ENCODE results near the gene CSNK2B. TPM values are rescaled to one million over a fixed set of nuclear protein-coding genes. Genes with fewer than 3 reads are reported as not detected.

Gene CSNK2B
- total RNA-seq, 1 experiment from 2014 or later: 219 TPM

- Histone ChIP-seq H3K27me3 (ENCODE audit: control insufficient read depth, insufficient read depth, low read length) (no peaks in the 10 kb centered on the region), H3K9me3 (ENCODE audit: control insufficient read depth, insufficient read depth, low read depth, low read length) (no peaks in the 10 kb centered on the region), H3K27ac (ENCODE audit: low read length) (no peak overlapping the region), H3K36me3 (ENCODE audit: control insufficient read depth, insufficient read depth, low read length) (no peaks in the 10 kb centered on the region; the same call in 1 of the 2 replicates), H3K4me1 (ENCODE audit: control insufficient read depth, insufficient read depth, low read length) (peaks cover 4% of the 10 kb centered on the region; the same call in 1 of the 2 replicates), H3K4me3 (ENCODE audit: low read depth in 2 of 2, low read length in 2 of 2) (no peak overlapping the region)
- in situ Hi-C loops (cut with HindIII; ENCODE audit: low pct_unique_long_range_greater_than_20kb, low sequenced_read_pairs) (no loop called here), intact Hi-C loops (cut with micrococcal nuclease; ENCODE audit: unreplicated experiment) (no loop called here)
- POLR2A ChIA-PET: no interaction called here
- ATAC-seq (no peak), DNase-seq (ENCODE audit: low read depth, low spot score) (no peak)
- CTCF ChIA-PET: no interaction called here
- no peak for TF ChIP-seq SIN3A (IDR thresholded peaks at IDR 0.05; ENCODE audit: borderline replicate concordance, insufficient read depth, low read depth, low read length)
- TF ChIP-seq TCF7L2 (IDR thresholded peaks at IDR 0.05; ENCODE audit: low read depth, low read length): no peak
- TF ChIP-seq, protein P1, sequence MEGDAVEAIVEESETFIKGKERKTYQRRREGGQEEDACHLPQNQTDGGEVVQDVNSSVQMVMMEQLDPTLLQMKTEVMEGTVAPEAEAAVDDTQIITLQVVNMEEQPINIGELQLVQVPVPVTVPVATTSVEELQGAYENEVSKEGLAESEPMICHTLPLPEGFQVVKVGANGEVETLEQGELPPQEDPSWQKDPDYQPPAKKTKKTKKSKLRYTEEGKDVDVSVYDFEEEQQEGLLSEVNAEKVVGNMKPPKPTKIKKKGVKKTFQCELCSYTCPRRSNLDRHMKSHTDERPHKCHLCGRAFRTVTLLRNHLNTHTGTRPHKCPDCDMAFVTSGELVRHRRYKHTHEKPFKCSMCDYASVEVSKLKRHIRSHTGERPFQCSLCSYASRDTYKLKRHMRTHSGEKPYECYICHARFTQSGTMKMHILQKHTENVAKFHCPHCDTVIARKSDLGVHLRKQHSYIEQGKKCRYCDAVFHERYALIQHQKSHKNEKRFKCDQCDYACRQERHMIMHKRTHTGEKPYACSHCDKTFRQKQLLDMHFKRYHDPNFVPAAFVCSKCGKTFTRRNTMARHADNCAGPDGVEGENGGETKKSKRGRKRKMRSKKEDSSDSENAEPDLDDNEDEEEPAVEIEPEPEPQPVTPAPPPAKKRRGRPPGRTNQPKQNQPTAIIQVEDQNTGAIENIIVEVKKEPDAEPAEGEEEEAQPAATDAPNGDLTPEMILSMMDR (IDR thresholded peaks at IDR 0.05): no peak
- no TSS peak for BruUV-seq (replicated peaks)
Observed at GRCh38 chr6:31676904-31677303, 11.0 kb downstream of the CSNK2B start.

- POLR2A ChIA-PET: no interaction called here
- no TSS peak for BruUV-seq (replicated peaks)
Observed at GRCh38 chr6:31677955-31678354, 12.1 kb downstream of the CSNK2B start.

More at GRCh38 chr6:31677955-31678354, 12.1 kb downstream of the CSNK2B start:
- CTCF ChIA-PET: no interaction called here
- no peak for TF ChIP-seq TCF7L2 (IDR thresholded peaks at IDR 0.05; ENCODE audit: low read depth, low read length)
- TF ChIP-seq REST (IDR thresholded peaks at IDR 0.05; ENCODE audit: insufficient read depth in 1 of 2, low read depth in 2 of 2, low read length in 1 of 2): no peak
- TF ChIP-seq SIN3A (IDR thresholded peaks at IDR 0.05; ENCODE audit: borderline replicate concordance, insufficient read depth, low read depth, low read length): no peak
- TF ChIP-seq, protein P1 (IDR thresholded peaks at IDR 0.05): no peak
- no peak for TF ChIP-seq POLR2AphosphoS5 (IDR thresholded peaks at IDR 0.05; ENCODE audit: low read depth, low read length)
- intact Hi-C loops (cut with micrococcal nuclease; ENCODE audit: unreplicated experiment): no loop called here
- ATAC-seq: no peak
- Histone ChIP-seq H3K4me1 (ENCODE audit: control insufficient read depth, insufficient read depth, low read length) (peaks cover 4% of the 10 kb centered on the region; the same call in 1 of the 2 replicates), H3K9me3 (ENCODE audit: control insufficient read depth, insufficient read depth, low read depth, low read length) (no peaks in the 10 kb centered on the region), H3K36me3 (ENCODE audit: control insufficient read depth, insufficient read depth, low read length) (no peaks in the 10 kb centered on the region), H3K4me3 (ENCODE audit: low read depth in 2 of 2, low read length in 2 of 2) (no peak overlapping the region), H3K27me3 (ENCODE audit: control insufficient read depth, insufficient read depth, low read length) (no peaks in the 10 kb centered on the region), H3K27ac (ENCODE audit: low read length) (no peak overlapping the region)
- in situ Hi-C loops (cut with HindIII; ENCODE audit: low pct_unique_long_range_greater_than_20kb, low sequenced_read_pairs): no loop called here
- DNase-seq (ENCODE audit: low read depth, low spot score): no peak

All from Panc1 (cell line).